ENCODE measurements around the gene NUDT8. TPM values are rescaled to one million over a fixed set of nuclear protein-coding genes. Genes with fewer than 3 reads are reported as not detected.

The NUDT8 gene
- polyA plus RNA-seq, 2 of the 4 experiments (the other 2 are of a cell fraction), result 1.8 to 5.6 TPM

DNA sequence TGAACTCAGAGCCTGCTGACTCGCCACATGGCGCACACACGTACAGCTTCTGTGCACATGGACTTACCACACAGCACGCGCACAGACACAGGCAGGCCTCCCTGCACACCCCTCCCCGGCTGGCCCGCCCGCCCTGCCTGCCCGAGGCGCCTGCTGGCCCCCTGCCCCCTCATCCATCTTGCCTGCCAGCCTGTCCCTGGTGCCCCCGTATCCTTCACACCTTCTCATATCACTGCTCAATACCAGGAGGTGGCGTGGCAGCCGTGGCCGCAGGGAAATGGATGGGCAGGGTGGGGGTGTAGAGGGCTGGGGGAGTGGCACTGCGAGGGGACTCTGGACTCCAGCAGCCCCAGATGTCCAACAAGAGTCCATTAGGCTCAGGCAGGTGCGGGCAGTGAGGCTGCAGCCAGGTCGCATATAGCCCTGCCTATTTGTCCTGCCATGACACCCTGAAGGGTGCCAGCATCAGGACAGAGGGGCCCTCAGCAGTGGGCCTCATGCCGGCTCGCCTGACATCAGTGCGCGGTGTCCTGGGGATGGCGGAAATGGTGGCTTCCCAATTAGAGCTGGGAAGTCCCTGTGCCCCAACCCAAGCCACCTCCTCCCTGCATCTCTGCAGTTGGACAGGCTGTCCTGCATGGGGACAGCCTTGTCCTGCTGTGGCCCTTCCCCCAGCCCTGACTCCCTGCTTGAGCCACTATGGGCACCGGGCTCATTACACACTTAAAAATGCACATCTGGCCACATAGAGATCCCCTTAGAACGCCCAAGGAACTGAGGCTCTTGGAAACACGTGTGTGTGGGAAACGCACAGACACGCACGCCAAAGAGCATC, 11.8 kb upstream of the NUDT8 start:
- Histone ChIP-seq H3K4me2 (no peak overlapping the region), H3K27ac (no peak overlapping the region), H3K9me3 (peaks cover 8% of the 10 kb centered on the region; the same call in 2 of the 3 replicates), H3K4me1 (no peaks in the 10 kb centered on the region), H3K4me3 (no peak overlapping the region)
- TF ChIP-seq NFE2L2 (conservative IDR thresholded peaks at IDR 0.05; ENCODE audit: low read length) (no peak), SMC3 (IDR thresholded peaks at IDR 0.05) (no peak), CEBPB (IDR thresholded peaks at IDR 0.05) (no peak), JUNB (IDR thresholded peaks at IDR 0.05) (no peak), EP300 (IDR thresholded peaks at IDR 0.05) (no peak), GATA3 (IDR thresholded peaks at IDR 0.05; ENCODE audit: borderline replicate concordance) (no peak), FOXS1 (CRISPR knock-in tag; IDR thresholded peaks at IDR 0.05) (no peak)
- POLR2A ChIA-PET, result no interaction called here
- DNase-seq (ENCODE audit: low read depth in 1 of 2, low spot score in 1 of 2) (no peak), FAIRE-seq (no peak), ATAC-seq (no peak)
- WGBS (ENCODE audit: missing lambda C conversion rate), result 73% methylated on average over 19 of the region's 28 CpGs
- CTCF ChIA-PET, result interaction anchor here (0.6 to 12.7 kb wide), 4 partner anchors 12 to 44 kb away, joined by 3 to 169 read pairs (median 8); partner anchors contain the start of gene NUDT8

DNA sequence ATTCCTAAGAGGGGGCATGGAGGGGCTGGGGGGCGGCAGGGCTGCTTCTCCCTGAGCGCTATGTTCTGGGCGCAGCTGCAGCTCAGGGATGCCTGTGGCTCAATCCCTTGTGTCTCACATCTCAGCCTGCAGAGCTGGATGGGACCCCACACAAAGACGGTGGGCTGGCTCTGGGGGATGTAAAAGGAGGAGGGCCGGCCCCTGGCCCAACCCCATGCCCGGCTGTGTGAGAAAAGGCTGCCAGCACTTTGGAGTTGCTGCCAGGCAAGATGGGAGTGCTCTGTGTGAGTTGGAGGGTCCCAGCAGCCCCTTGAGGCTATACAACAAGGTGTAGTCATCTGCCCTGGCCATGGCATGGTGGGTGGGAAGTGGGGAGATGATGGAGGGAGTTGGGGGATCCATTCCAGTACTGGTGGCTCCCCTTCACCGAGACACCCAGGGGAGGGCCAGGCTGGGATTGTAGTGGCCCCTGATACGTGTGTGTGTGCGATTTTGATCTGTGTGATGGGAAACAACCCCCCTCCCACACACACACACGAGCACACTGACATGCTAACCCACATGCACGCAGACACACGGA, 11.1 kb upstream of the NUDT8 start:
- Histone ChIP-seq H3K9me3 (peaks cover 8% of the 10 kb centered on the region; the same call in 2 of the 3 replicates), H3K4me3 (no peak overlapping the region), H3K4me2 (no peak overlapping the region), H3K27ac (no peak overlapping the region), H3K4me1 (no peaks in the 10 kb centered on the region)
- ATAC-seq, result no peak
- POLR2A ChIA-PET, result no interaction called here
- 58% methylated on average over 6 of the region's 12 CpGs for WGBS (ENCODE audit: missing lambda C conversion rate)
- no peak for DNase-seq (ENCODE audit: low read depth in 1 of 2, low spot score in 1 of 2)
- no peak for FAIRE-seq
- CTCF ChIA-PET, result interaction anchor here (0.6 to 6.0 kb wide), 9 partner anchors 7 to 69 kb away, joined by 3 to 29 read pairs (median 5); partner anchors contain the start of genes ACY3 and NUDT8
- TF ChIP-seq POLR2A (IDR thresholded peaks at IDR 0.05; ENCODE audit: low read length) (no peak), RFX5 (IDR thresholded peaks at IDR 0.05) (no peak), FOSB (CRISPR knock-in tag; IDR thresholded peaks at IDR 0.05) (no peak), MYC (IDR thresholded peaks at IDR 0.05; ENCODE audit: borderline replicate concordance, low read length) (no peak), REST (IDR thresholded peaks at IDR 0.05) (no peak), ZSCAN20 (CRISPR knock-in tag; IDR thresholded peaks at IDR 0.05) (no peak), CEBPB (IDR thresholded peaks at IDR 0.05) (no peak), SMC3 (IDR thresholded peaks at IDR 0.05) (no peak), HES2 (IDR thresholded peaks at IDR 0.05) (no peak), TFCP2L1 (CRISPR knock-in tag; IDR thresholded peaks at IDR 0.05) (no peak), KDM1A (IDR thresholded peaks at IDR 0.05; ENCODE audit: low read depth) (no peak), NR3C1 (IDR thresholded peaks at IDR 0.05) (no peak), CBX2 (IDR thresholded peaks at IDR 0.05; ENCODE audit: borderline replicate concordance, low read depth) (no peak), EP300 (IDR thresholded peaks at IDR 0.05) (no peak), ESRRA (IDR thresholded peaks at IDR 0.05; ENCODE audit: borderline replicate concordance, low read length) (no peak), CHD2 (IDR thresholded peaks at IDR 0.05; ENCODE audit: low read length, partially characterized antibody) (no peak)
- TF ChIP-seq, protein P1, sequence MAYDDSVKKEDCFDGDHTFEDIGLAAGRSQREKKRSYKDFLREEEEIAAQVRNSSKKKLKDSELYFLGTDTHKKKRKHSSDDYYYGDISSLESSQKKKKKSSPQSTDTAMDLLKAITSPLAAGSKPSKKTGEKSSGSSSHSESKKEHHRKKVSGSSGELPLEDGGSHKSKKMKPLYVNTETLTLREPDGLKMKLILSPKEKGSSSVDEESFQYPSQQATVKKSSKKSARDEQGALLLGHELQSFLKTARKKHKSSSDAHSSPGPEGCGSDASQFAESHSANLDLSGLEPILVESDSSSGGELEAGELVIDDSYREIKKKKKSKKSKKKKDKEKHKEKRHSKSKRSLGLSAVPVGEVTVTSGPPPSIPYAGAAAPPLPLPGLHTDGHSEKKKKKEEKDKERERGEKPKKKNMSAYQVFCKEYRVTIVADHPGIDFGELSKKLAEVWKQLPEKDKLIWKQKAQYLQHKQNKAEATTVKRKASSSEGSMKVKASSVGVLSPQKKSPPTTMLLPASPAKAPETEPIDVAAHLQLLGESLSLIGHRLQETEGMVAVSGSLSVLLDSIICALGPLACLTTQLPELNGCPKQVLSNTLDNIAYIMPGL (CRISPR knock-in tag; IDR thresholded peaks at IDR 0.05; ENCODE audit: borderline replicate concordance), result no peak
- TF ChIP-seq, protein P2, sequence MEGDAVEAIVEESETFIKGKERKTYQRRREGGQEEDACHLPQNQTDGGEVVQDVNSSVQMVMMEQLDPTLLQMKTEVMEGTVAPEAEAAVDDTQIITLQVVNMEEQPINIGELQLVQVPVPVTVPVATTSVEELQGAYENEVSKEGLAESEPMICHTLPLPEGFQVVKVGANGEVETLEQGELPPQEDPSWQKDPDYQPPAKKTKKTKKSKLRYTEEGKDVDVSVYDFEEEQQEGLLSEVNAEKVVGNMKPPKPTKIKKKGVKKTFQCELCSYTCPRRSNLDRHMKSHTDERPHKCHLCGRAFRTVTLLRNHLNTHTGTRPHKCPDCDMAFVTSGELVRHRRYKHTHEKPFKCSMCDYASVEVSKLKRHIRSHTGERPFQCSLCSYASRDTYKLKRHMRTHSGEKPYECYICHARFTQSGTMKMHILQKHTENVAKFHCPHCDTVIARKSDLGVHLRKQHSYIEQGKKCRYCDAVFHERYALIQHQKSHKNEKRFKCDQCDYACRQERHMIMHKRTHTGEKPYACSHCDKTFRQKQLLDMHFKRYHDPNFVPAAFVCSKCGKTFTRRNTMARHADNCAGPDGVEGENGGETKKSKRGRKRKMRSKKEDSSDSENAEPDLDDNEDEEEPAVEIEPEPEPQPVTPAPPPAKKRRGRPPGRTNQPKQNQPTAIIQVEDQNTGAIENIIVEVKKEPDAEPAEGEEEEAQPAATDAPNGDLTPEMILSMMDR (IDR thresholded peaks at IDR 0.05), result no peak
- TF ChIP-seq, protein P3, sequence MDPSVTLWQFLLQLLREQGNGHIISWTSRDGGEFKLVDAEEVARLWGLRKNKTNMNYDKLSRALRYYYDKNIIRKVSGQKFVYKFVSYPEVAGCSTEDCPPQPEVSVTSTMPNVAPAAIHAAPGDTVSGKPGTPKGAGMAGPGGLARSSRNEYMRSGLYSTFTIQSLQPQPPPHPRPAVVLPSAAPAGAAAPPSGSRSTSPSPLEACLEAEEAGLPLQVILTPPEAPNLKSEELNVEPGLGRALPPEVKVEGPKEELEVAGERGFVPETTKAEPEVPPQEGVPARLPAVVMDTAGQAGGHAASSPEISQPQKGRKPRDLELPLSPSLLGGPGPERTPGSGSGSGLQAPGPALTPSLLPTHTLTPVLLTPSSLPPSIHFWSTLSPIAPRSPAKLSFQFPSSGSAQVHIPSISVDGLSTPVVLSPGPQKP (IDR thresholded peaks at IDR 0.05; ENCODE audit: low read depth, low read length), result no peak

All from A549 (cell line).